ENCODE results near the gene CTPS2. TPM values are rescaled to one million over a fixed set of nuclear protein-coding genes. Genes with fewer than 3 reads are reported as not detected.
"Not testable (repeated sequence)": the region's sequence is repeated elsewhere in the genome, so short reads cannot be mapped to it uniquely, and the experiment has no call there.

Gene CTPS2
- polyA plus RNA-seq, 12 donors, result 13.2 to 28.0 (median 18.9) TPM; not detected in 1

DNA sequence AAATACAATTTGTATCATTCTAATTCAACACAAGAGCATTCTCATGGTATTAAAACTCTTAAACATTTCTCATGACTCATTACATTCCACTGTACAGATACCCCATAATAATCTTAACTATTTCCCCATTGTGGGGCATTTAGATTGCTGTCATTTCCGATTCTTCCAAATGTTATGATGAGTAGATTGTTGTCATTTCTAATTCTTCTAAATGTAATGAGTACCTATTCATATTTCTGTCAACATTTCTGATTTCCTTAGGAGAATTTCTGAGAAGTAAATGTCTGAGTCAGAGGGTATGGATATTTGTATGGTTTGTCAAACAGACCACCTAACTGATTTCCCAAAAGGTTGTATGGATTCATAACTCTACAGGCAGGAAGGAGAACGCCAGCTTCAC is 54.2 kb downstream of the CTPS2 start:
- no peak for DNase-seq

DNA sequence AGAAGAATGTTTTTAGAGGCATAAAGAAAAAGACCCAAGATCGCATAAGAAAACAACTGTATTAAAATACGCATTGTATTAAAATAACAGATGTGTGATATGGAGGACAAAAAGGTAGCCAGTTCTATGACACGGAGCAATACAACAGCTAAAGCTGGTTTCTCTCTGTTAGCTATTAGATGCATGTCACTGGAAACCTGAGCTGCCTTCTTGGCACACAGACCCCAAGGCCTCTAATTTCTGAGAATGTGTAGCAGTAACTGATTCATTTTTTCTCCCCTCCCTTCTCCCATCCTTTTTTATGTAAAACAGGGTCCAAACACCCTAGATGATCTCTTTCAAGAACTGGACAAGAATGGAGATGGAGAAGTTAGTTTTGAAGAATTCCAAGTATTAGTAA is 58.4 kb downstream of the CTPS2 start:
- no peak for DNase-seq

DNA sequence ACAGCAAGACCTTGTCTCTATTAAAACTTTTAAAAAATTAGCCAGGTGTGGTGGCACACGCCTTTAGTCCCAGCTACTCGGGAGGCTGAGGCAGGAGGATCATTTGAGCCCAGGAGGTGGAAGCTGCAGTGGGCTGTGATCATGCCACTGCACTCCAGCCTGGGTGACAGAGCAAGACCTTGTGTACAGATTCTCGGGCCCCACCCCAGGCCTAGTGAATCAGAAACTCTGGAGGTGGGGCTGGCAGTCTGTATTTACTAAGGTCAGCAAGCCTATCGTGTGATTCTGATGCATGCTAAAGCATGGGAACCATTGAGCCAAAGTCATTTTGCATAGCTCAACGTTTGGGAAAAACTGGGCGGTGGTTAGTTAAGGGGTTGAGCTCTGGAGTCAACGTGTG is 59.0 kb downstream of the CTPS2 start:
- DNase-seq, result no peak

DNA sequence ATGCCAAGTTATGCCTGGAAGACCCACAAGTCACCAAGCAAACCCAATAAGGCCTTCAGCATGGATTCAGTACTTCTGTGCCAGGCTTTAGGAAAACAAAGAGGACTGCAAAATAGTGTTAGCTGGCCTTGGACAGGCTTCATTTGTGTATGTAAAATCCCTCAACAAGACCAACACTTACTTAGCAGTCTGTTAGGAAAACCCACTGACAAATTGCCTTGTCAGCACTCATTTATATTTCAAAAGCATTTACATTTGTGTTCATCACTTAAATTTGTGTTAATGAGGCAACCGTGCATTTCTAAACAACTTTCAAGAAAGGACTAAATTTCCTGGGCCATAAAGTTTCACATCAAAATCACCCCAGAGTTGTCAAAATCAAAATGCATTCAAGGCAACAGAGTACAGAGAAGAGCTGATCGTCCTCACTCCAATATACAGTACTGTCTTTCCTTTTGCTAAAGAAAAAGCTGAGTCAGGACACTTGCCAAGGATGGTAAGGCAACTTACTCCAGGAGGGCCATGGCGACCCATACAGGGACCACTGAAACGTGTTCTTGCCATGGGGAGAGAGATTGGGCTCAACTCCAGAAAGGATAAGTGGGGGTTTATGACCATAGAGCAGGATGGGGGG is 61.0 kb downstream of the CTPS2 start:
- no peak for DNase-seq

DNA sequence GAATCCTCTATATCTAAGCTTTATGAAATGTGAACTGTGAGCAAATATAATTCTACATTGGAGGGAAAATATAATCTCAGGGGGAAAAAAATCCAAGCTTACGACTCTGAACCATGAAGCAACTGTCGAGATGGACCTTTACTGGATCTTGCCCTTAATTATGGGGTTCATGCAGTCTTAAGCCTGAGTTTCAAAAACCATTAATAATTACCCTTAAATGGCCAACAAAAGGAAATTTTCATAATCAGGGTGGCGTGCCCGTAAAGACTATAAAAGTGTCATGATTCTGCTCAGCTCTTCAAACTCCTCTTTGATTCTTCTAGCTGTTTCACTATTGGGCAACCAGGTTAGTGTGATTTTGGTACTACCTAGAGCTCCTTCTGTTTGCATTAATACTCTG is 62.6 kb downstream of the CTPS2 start, which contains the start of gene S100G:
Gene S100G (plus strand): TSS at position 301 of the 400 bp plus-strand sequence. CDS start 849 bp downstream, outside the sequence.
- no peak for DNase-seq

DNA sequence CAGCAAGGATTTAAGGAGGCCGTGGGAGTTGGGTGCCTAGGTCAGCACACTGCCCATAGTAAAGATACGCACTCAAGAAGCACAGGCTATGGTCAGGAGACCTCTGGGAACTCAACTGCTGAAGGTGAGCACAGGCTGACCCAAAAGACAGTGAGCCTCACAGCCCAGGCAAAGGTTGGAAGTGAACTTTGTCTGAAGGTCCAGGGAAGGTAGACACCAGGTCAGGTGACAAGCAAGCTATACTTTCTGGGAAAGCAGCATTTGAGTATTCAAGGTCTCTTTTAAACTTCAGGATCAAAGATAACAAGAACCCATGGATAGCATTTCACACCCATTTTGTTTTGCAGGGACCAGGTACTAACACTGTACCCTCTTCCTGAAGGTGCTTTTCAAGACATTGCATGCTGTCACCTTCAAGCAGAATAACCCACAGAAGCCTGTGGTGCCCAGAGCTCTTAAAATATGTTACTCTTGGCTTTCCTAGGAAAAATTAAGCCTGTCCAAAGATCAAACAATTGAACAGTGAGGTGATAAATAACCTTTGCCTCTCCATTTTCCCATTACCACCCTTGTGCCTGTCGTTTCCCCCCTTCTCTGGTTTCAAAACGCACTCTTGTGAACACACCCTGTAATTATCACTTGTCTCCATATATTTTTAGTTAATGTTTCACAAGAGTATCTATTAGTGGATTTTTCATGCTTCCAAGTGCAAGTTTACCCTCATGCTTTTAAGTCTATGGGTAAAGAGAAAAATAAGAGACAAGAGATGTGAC is 65.9 kb downstream of the CTPS2 start:
- no peak for DNase-seq

DNA sequence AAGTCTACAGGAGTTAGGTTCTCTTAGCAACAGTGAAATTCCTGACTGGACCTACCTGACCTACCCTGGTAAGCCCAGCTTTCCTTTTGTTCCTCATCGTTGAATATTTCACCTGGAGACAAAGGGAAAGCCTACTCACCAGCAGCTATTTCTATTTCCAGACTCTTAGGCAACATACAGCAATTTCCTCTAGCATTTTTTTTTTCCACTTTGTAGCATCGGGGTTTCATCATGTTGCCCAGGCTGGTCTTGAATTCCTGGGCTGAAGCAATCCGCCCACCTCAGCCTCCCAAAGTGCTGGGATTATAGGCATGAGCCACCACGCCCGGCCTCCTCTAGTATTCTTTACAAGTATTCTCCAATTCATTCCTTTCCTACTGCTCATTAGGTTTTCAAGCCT is 69.3 kb downstream of the CTPS2 start:
- DNase-seq, result no peak

DNA sequence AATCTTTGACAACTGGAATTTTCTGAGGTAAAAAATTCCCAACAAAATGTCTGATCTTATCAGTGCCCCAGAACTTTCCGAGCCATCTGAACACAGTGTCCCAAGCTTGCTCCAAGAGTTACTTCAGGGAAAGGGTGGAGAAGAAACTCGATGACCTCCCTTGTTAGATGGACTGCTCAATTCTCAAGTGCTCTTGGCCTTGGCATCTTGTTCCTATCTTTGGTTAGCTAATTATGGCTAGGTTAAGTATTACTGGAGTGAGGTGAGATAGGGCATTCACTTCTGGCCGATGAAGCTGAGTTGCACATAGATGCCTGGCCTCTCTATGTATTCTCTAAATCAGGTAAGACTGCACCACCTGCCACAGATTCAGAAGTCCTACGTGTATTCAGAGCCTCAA is 71.6 kb downstream of the CTPS2 start:
- no peak for DNase-seq

DNA sequence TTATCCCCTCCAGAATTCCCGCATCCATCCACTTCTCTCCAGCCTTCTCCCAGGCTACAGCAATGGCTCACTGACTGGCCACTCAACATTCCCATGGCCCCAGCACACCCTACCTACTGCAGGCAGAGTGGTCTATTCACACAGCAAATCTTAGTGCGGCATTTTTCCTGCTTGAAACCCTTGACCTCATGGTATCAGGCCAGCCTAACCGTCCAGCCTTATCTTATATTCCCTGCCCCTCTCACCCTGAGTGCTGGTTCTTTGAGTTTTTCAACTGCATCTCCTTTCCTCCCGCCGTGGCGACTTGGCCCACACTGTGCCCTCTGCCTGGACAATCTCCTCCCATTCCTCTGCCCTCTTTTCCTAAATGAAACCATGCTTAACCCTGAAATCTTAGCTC is 72.5 kb downstream of the CTPS2 start:
- no peak for DNase-seq

DNA sequence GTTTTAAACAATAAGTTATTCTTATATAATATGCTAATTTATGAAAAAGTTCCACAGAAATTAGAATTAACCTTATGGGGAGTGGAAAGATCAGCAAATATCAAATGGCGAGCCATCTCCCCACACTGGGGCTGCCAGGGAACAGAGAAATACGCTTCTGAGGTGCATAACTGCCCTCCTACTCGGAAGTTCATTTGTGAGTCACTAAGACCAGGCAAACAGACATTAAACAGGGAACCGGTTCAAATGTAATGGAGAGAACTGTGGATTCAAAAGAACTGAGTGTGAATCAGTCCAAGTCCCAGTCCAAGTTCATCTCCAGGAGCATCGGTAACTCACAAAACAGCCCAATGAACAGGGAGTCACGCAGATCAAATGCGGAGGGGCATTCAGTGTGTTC is 73.9 kb downstream of the CTPS2 start:
- DNase-seq, result no peak

DNA sequence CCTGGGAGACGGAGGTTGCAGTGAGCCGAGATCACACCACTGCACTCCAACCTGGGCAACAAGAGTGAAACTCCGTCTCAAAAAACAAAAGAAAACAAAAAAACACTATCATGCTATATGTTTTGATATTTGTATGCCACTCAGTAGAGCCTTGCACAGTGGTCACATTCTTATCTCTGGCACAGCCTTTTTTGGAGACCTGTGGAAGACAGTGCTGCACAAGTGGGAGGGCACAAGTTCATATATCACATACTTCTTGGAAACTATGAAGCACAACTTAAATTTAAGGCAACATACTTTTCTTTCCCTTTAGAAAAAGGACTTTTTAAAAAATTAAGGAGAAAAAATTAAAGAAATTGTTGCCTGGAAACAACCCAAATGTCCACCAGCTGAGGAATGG is 76.9 kb downstream of the CTPS2 start:
- DNase-seq, result no peak

DNA sequence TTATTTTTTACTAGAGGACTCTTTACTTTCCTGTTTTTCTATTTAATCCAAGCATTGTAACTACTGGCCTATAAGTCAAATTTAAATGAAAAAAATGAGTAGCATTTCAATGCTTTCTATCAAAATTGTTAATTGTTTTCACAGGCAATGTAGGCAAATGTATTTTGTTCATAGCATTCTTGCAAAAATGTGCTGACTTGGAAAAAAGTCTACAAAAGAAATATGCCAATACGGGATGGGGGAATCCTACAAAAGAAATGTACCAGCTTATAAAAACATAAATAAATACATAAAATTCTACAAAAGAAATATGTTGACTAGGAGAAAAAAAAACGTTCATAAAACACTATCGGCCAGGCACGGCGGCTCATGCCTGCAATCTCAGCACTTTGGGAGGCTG is 77.4 kb downstream of the CTPS2 start:
- no peak for DNase-seq

DNA sequence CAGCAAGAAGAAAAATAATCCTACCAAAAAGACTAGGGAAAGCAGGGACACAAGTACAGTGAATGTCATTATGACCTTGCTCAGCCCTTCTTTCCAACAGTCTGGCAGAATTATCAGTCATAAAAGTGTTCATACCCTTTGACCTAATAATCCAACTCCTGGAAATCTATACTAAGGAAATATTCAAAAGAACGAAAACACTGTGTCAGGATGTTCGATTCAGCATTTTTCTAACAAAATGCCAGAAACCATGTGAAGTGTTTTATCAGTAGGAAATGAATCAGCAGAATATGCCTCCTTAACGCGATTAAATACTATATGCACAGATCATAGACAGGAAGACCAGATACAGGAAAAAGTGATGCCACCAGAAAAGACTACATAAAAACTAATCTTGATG is 78.7 kb downstream of the CTPS2 start:
- no peak for DNase-seq

DNA sequence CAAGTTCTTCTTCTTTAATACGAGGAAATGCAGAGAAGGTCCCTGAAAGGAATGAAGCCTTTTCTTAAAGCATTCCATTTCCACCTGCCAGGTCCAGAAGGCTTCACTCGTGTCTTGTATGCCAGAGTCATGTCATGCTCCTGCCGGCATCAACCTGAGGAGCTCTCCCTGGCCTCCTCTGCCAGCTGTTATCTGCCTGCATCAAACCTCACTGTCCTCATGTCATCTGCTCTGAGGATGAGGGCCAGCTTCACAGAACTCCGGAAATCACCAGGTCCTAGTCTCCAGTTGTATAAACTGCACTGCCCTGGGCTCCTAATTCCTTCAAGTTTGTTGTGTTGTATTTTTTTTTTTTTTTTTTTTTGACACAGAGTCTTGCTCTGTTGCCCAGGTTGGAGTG is 82.6 kb downstream of the CTPS2 start:
- no peak for DNase-seq

DNA sequence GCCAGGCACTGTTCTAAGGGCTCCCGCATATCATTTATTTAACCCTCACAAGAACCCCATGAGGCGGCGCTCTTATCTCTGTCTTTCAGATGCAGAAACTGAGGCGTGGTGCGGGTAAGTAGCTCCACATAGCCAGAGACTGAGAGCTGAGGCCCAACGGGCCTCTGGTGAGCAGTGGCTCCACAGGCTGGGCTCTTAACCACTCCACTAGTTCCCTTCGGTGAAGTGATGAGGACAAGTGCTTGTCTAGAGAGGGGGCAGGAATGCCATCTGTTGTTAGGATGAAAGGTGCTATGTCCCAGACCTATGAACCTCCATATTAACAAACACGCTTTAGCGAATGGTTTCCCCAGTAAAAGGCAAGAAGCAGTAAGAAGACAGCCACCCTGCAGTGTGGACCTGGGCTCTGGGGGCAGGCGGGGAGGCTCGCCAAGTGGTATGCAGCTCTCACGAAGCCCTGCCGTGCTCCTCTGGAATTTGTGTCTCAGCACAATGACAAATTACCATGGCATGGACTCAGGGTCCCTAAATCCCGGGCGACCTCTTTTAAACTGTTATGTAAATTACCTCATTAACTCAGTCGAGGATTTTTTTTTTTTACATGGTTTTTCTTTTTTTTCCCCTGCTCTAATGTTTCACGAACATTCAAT is 83.4 kb downstream of the CTPS2 start:
- DNase-seq, result no peak

DNA sequence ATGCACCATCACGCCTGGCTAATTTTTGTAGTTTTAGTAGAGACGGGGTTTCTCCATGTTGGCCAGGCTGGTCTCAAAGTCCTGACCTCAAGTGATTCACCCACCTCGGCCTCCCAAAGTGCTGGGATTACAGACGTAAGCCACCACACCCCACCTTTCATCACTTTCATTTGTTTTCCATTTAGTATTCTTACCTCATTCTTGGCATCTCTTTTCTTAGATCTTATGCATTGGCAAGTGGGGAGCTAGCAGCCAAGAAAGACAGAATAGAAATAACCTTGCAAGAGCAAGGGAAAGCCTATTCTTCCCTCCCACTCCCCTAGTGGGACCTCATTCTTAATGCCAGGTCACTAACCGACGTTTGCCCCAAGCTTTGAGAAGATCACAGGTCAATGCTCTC is 84.0 kb downstream of the CTPS2 start:
- DNase-seq, result not testable (repeated sequence)

DNA sequence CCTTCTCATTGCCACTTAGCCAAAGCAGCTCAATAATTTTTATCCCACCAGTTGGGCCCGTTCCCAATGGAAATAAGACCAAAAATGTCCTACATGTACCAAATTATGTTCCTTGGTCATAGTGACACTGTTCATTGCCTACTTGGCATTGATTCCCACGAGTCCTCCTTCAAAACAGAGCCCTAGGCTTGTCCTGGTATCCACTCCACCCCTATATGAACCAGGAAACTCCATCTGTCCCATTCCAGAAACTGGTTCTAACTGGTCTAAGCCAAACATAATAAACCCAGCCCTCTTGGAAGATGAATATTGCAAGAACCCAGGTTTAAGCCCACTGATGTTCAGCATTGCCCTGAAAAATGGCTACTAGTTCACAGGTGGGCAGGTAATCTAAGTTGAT is 93.4 kb downstream of the CTPS2 start:
- no peak for DNase-seq

DNA sequence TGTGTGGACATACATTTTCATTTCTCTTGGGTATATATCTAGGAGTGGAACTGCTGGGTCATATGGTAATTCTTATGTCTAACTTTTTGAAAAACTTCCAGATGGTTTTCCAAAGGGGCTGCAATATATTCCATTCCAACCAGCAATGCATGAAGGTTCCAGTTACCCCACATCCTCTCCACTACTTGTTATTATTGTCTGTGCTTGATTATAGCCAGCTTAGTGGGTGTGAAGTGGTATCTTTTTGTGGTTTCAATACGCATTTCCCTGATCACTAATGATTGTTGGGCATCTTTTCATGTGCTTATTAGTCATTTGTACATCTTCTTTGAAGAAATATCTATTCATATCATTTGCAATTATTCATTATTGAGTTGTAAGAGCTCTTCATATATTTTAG is 94.0 kb downstream of the CTPS2 start:
- no peak for DNase-seq

DNA sequence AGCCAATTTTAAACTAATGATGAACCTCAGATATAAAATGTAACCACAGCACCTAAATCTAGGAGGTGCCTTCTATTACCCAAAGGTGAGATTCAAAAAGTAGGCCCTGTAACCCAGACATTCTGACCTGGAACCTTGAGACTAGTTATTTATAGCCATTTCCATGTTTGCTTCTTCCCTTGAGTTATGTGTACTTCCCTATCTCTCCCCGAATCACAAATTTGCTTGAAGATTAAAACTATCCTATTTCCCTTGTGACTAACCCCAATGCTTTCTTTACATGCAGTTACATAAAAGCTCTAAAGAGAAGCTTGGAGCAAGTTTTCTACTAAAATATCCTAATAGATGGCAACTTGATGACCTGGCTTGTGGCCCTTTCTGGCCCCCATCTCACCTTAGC is 95.1 kb downstream of the CTPS2 start:
- DNase-seq, result no peak

DNA sequence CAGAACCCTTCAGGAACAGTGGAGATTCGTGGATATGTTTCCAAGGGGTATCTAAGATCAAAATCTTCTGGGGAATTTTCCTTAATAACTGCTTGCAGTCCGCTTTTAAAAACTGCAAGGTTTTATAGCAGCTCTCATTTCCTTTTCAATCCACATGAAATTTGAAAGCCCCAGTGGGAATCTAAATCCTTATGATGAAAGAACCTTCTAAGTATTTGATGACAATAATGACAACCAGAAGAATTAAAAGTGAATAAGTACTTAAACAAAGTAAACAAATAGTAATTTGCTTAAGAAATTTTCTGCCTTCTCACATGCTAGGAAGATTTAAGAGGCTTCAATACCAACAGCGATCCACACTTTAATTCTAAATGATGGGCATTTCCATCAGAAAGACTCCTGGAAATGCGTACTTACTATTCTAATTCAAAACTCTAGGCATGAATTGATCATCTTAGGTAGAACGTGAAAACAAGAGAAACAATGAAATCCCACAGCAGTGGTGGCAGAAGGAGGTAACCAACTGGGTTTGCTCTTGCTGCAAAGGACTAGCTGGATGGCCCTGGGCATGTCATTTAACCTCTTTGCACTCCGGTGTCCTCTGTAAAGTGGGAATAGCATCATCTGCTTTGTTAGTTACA is 100.1 kb downstream of the CTPS2 start:
- DNase-seq, result no peak

DNA sequence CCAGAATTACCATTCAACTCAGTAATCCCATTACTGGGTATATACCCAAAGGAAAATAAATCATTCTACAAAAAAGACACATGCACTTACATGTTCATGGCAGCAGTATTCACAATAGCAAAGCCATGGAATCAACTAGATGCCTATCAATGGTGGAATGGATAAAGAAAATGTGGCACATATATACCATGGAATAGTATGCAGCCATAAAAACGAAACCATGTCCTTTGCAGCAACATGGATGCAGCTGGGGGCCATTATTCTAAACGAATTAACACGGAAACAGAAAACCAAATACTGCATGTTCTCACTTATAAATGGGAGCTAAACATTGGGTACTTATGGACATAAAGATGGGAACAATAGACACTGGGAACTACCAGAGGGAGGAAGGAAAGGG is 101.8 kb downstream of the CTPS2 start:
- DNase-seq, result not testable (repeated sequence)

DNA sequence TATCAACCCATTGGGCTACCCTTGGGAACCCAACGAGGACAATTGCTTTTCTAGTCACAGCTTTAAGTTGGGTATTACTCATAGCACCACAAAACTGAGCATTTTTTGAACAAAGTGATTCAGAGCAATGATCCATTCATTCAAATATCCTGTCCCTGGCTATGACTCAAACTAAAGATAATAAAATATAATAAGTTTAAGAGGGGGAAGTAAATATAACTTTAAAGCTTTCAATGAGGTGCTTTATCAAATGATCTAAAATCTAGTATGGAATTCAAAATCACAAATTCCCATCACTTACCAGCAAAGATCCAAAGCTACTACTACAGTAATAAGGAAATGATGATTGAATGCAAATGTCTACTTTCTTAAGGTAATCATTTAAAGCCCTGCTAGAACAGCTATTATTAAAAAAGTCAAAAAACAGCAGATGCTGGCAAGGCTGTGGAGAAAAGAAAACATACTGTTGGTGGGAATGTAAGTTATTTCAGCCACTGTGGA is 102.3 kb downstream of the CTPS2 start:
- DNase-seq, result no peak
